NCI-H2227 (cell line): ENCODE measurements around the gene SOX6.
A peak's percentile ranks its signal among the peaks of the same experiment; 100 is the strongest.

Source experiments
- DNase-seq: peaks from one replicate; lab custom pipeline; 2025; ENCODE audit not compliant: unreplicated experiment; lab: John Stamatoyannopoulos, UW

SOX6 gene

DNA sequence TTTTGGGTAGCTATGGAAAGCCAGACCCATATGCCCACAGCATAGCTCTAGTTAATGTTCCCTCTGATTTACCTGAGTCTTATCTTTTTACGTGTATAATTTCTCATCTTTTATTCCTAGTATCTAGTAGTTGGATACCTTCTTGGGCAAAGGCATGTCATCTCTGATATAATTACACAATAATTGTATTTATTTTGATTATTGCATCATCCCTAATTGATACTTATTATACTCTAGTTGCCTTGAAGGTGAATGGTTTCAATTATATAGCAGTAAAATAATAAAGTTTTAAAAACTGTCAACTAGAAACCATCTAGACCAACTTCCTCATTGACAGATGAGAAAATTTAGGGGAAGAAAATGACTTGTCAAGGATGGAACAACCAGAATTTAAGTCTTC is 347.3 kb downstream of the SOX6 start:
- no peak for DNase-seq

DNA sequence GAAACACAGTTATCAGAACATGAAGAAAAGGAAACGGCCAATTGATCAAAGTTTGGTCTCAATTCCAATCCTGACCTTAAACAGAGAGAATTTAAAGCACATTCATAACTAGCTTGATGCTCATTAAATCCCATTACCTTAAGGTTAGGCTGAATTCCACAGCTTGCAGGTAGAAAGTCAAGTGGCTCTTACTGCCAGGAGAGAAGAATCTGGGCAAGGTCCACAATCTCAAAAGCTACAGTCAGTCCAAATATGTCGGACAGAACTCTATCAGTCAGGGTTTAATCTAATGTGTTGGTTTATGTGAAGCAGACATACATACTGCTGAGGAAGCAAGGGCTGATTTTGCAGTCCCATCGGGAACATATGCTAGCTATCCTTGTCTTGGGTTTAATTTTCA is 348.8 kb downstream of the SOX6 start:
- DNase-seq = no peak

DNA sequence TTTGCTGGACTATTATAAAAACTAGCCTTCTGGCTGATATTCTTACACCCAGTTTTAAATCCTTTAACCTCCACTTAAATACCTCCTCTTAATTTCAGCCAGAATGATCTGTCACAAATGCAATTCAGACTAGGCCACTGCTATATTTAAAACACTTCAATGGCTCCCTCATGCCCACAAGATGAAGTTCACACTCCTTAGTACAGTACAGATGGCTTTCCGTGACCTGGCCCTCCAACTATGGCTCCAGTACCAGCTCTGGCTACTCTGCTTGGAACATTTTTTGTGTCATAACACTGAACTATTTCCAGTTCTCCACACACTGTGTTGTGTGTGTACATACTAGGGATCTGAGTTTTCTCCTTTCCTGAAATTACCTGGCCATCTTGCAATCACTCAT is 353.4 kb downstream of the SOX6 start:
- DNase-seq = no peak

DNA sequence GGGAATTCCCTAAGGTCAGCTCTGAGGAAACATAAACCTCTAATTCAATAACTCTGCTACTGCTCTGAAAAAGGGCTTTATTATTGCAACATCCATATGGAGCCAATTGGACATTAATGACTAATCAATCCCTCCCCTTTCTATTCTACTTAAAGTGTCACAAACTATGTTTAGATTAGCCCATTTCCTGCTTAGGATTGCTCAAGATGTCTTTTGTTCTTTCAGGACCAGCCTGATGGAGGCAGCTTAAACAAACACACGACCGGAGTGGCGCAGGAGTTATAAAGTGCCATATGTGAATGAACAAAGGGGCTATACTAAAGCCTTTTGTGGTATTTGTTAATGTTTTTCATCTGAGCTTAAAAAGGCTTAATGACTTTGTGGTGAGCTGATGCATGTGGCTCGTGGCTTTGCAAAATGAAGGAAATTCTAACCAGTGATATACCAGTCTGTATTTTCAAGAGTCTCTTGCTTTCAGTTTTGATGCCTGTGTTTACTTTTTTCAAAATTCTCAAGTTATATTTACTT is 354.4 kb downstream of the SOX6 start:
- DNase-seq = peak; percentile 3

DNA sequence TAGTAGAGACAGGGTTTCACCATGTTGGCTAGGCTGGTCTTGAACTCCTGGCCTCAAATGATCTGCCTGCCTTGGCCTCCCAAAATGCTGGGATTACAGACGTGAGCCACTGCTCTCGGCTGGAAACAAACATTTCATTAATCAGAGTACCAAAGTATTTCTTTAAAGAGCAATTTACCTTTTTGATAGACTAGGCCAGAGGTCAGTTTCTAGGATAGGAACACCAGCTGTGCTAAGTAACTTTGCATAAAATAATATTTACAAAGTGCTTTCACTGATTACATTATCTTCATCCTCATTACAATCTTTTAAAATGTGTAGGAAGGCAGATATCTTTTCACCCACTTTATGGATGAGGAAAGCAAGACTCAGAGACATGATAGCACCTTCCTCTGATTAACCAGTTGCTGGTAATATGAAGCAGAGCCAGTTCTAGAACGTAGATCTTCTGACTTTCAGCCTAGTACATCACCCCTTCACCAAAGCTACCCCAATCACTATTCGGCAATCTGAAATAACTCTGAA is 355.2 kb downstream of the SOX6 start:
- no peak for DNase-seq

DNA sequence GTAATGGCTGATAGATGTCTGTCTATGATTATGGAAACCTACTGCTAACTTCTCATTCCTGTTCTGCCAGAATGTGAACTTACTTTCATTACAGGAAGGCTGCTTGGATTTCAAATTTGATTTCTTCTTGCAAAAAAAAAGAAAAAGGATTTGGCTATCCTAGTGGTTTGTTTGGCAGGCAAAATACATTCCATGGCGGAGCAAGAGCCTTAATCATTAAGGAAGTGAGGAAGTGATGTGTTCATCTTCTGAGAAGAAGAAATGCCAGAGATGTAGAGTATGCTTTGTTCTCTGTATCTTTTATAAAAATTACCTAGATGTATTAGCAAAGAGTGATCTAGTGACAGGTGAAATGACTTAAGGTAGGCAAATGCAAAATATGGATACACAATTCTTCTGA is 356.3 kb downstream of the SOX6 start:
- DNase-seq = no peak

DNA sequence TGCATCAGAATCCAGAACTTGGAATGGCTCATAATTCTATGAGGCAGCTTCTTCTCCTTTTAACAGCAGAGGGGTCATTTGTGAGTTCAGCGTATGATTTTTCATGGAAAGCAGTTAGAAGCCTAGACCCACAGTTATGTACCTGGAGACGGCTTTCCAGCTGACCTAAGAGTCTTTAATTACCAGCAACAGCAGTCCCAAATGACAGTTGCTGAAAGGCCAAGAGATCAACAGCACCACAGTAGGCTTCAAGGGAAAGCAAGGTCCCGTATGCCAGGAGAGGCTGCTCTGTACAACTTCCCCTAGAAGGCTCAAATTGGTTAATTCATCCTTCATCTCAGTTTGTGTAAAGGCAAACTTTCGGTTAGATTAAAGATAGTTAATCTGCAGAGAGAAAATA is 363.0 kb downstream of the SOX6 start:
- peak; percentile 54 for DNase-seq

DNA sequence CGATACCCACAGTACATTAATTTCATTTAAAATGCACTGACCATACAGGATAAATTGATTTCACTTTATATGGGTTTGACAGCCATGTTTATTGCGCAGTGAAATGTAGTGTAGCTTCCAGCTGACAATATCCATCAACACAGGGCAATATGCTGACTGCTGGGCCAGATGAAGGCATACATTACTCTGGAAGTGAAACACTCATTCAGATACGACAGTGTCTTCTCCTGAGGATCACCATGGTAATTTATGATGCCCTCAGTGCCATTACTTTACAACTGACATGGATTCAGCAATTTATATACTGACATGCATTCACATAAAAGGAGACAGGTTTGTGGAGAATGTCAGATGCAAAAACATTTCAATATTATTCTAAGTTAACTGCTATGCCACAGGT is 365.1 kb downstream of the SOX6 start:
- DNase-seq = no peak

DNA sequence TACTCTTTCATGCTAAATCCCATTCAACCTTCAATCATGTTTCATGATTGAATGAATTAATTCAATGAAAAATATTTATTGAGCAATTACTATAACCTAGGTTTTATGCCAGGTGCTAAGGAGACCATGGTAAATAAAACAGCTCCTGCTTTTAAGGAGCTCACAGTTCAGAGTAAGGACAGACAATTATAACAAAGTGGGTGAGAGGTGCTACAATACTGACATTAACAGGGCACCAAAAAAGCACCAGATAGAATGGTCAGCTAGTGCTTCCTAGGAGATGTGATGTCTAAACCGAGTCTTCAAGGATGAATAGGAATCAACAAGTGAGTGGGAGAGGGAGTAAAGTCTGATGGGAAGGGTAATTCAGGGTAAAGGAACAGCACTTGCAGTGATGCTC is 366.7 kb downstream of the SOX6 start:
- no peak for DNase-seq

DNA sequence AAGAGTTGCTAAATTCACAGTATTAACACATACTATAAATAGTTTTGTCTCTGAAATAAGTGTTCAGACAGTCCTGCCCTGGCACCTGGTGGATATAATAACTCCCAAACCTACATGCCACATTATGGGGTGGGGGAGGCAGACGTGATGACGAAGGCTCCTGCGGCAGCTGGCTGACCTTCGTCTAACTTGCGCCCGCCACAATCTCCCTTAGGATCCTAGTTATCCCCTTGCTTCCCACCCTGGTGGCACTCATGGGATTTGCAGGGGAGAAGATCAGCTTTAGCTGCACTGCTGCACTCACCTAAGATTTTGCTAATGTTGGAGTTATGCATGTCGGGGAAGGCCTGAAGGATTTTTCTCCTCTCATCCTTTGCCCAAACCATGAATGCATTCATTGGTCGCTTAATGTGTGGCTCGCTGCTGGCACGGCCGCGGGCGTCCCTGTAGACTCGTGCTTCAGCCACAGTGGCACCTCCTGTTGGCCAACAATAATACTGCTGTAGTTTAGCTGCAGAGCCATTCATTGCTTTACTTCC is 367.6 kb downstream of the SOX6 start:
- DNase-seq = no peak

DNA sequence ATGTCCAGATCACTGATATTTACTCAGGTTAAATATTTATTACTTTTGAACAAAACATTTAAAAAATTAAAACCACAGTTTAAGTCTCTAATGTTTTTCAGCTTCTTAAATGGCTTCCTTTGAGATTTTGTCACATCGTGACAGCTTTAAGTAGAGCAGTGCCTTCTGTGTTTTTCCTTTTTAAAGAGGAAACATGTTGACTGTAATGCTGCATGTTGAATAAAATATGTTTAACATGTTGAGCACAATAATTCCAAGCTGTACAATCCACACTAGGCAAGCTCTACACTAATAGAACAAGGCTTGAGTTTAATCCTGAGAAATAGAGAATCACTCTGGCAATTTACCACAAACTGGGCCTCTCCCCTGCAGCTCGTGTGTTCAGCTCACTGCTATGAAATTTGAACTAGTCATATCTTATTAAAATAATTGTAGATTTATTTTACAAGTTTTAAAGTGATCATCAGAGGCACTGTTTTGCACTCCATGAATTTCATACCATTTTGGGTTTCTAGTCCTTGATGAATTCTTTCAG is 368.3 kb downstream of the SOX6 start:
- DNase-seq = no peak

DNA sequence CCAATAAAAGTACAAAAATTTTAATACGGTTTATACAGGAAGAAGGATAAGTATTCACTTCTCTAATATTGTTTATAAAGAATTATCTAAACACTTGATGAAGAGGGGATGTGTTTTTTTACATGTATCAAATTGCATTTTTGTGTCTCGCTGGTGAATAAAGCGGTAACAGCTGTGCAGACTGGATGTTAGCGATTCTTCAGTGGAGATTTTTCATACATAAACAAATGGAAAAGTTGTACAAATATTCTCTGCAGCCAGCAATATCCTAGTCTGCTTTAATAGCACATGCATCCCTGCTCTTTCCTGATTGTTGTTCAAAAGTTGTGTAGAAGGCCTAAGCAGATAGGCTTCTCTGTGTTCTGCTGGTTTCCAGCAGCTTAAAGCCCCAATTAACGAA is 369.3 kb downstream of the SOX6 start:
- no peak for DNase-seq

DNA sequence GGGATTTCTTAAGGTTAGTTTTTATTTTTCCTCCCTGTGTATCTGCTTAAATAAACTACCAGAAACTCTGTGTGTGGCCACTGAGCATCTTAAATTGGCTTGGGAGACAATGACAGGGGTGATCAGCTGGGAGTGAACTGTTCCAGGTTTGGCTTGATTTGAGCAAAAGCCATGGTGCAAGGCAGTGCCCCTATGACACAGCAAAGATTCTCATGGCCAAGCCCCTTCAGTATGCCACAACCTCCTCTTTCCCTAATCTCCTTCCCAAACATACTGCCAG is 370.5 kb downstream of the SOX6 start:
- DNase-seq = no peak

DNA sequence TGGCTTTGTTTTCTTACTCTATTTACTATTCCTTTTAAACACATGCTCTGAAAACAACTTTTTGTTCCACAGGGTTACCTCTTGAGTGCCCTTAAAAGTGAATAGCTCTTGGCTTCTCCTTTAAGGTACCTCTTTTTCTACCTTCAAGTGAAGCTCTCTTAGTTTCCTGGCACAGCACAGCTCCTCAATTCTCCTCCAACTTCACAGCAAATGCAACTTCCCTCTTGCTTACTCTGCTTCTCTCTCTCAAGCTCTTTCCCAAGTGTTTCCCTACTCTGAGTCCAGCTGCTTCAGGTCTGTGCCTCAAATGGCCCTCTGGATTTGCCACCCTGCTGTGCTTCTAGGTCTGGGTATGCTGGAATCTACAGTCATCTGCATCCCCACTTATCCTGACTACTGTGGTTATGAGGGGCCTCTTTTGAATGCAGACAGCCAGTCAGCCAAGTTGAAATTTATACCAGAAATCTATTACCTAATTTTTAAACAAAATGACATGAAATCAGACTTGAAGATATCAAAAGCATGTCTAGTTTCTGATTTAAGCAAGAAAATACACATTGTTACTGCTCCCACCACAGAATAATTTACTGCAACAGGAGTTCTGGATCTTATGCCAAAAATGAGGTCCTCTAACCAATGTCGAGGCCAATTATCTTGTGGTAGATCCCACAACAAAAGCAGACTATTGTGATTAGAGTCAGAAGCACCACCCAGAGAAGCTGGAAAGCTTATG is 371.1 kb downstream of the SOX6 start:
- DNase-seq = no peak

DNA sequence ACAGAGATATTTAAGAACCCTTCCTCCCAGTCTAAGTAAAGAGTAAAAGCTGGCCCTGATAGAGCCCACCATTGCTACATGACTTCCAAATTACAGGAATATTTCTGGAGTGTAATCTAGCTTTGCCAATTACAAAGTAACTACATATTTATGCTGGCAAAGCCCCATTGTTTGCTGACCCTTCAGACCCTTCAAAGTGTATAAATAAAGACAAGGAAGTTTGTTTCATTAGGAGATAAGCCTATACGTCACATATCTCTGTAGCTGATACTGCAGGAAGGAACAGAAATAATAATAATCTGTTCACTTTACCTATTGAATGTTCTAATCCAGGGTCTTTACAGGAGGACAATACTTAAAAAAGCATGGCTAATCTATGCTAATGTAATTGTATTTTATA is 375.1 kb downstream of the SOX6 start:
- DNase-seq = no peak

DNA sequence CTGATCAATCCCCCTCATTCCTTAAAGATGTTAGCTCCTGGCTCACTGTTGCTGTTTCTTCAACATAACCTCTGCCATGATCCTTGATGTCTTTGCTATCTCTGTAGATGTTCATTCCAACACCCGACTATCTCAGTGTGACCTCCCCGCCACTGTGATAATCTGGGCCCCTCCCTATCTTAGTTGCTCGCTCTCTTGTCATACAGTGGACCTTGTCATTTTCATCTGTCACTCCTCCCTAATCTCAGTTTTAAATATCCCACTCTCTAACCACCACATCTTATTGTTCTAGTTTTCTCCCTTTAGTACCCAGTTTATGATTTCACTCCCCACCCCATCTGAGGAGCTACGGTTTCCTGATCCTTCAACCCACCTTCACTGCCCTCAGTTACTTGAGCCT is 379.2 kb downstream of the SOX6 start:
- DNase-seq = no peak

DNA sequence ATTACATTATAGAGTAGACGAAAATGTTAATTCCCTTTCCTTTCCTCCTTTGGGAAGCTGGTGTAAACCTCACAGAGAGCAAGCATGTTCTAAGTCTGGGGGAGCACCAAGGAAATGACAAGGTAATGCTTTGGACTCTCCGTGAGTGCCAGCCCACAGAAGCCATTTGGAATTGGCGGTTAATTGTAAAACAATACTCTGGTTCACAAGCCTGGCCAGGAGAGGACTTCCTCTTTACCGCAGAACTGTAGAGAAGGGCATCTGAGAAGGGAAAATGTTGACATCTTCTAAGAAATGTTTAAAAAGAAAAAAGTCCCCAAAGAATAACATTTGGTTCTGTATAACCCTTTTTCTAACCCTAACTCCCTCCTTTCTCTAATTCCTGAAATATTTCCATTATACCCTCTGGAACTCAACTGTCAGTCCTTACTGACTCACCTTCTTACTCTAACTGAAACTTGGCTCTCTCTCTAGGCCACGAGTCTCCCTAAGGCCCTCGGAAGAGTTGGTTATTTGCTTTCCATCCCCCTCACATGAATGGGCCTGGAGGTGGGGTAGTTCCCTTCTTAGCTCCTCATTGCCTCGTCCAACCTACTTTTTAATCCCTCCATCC is 379.8 kb downstream of the SOX6 start:
- no peak for DNase-seq

DNA sequence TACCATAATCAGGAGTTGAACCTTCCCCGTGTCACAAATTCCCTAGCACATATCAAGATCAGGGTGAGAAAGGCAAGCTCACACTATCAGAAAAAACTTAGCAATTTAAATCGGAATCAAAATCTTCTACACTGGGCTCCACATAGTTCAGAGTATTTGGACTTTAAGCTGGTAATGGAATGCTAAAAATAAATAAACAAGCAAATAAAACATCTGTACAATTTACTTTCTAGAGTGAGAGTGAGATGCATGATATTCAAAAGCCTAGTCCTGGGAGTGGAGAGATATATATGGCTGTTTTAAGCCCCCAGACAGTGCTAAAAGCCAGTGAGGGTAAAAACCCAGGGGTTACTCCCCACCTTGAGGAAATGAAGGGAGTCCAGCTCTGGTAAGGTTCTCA is 380.6 kb downstream of the SOX6 start:
- no peak for DNase-seq

DNA sequence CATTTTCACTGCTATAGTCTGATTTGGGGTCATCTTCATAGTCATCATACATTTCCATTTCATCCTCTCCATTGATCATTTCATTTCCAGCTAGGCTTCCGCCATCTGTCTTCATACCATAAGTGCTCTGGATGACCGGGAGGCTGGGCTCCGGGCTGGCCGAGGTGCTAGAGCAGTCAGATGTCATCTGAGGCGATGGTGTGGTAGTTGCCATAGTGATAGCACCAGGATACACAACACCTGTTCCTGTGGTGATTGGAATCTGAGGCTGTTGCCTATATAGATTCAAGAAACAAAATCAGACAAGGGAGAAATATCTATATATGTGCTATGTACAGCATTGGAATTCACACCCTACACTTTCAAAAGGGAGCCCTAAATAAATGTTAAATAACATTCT is 383.5 kb downstream of the SOX6 start:
- no peak for DNase-seq

DNA sequence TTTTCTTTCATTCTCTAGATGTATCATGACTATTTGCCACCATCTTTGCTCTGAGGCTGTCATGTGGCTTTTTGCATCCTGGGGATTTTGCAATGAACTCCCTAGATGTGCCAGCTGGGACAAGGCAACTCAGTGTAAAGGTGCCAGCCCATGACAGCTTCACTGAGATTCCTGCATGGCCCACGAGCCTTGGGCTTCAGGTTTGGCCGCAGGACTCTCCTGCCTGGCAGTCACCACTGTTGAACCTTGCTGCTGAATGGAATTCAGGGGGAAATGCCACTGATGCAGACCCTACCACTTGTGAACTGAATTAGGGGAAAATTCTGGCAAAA is 385.2 kb downstream of the SOX6 start:
- DNase-seq = no peak

DNA sequence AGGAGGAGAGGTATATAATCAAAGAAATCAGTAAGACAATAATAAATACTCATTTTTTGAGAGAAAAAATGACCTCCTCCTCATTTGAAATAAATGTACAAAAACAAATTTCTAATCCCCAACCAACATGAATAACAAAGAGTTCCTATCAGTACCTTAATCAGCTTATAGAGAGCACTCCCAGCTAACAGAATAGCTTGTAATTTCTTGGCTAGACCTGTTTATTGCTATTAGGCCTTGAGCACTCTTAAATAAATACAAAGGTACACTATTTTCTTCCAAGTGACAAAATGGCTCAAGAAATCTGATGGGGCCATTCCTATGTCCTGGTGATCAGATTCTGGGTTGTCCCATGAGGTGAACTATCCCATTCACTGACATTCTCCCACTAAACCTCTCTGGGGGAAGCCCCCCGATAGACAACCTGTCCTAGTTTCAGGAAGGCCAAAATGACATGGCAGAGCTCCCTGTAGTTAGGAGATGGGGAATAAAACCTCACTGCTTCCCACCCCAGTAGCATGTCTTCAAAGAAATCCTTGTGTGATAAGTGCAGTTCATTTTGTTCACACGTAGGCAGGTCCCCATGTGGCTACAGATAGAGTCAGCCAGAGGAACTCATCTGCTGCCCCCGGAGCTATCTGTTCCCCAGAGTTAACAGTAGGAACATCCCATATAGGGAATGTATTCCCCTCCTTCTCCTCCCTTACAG is 385.7 kb downstream of the SOX6 start:
- DNase-seq = no peak
